Measurements from ENCODE around the gene GEMIN5. TPM values are rescaled to one million over a fixed set of nuclear protein-coding genes. Genes with fewer than 3 reads are reported as not detected.
A peak's percentile ranks its signal among the peaks of the same experiment; 100 is the strongest.
"Not testable (repeated sequence)": the region's sequence is repeated elsewhere in the genome, so short reads cannot be mapped to it uniquely, and the experiment has no call there.

GEMIN5 gene, protein sequence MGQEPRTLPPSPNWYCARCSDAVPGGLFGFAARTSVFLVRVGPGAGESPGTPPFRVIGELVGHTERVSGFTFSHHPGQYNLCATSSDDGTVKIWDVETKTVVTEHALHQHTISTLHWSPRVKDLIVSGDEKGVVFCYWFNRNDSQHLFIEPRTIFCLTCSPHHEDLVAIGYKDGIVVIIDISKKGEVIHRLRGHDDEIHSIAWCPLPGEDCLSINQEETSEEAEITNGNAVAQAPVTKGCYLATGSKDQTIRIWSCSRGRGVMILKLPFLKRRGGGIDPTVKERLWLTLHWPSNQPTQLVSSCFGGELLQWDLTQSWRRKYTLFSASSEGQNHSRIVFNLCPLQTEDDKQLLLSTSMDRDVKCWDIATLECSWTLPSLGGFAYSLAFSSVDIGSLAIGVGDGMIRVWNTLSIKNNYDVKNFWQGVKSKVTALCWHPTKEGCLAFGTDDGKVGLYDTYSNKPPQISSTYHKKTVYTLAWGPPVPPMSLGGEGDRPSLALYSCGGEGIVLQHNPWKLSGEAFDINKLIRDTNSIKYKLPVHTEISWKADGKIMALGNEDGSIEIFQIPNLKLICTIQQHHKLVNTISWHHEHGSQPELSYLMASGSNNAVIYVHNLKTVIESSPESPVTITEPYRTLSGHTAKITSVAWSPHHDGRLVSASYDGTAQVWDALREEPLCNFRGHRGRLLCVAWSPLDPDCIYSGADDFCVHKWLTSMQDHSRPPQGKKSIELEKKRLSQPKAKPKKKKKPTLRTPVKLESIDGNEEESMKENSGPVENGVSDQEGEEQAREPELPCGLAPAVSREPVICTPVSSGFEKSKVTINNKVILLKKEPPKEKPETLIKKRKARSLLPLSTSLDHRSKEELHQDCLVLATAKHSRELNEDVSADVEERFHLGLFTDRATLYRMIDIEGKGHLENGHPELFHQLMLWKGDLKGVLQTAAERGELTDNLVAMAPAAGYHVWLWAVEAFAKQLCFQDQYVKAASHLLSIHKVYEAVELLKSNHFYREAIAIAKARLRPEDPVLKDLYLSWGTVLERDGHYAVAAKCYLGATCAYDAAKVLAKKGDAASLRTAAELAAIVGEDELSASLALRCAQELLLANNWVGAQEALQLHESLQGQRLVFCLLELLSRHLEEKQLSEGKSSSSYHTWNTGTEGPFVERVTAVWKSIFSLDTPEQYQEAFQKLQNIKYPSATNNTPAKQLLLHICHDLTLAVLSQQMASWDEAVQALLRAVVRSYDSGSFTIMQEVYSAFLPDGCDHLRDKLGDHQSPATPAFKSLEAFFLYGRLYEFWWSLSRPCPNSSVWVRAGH (N-terminal part only)
- 14.8 TPM for polyA plus RNA-seq (2013, experiment 1 of 2; ENCODE audit: insufficient read length)
- 14.3 TPM for polyA plus RNA-seq (2013, experiment 2 of 2; ENCODE audit: insufficient read length)

- DNase-seq, result peak; percentile 84
These were observed at the start of gene GEMIN5 for GRCh38 chr5:154937718-154938466. GEMIN5 (minus strand) TSS chr5:154938211; CDS start chr5:154938133, 78 bp downstream.

DNA sequence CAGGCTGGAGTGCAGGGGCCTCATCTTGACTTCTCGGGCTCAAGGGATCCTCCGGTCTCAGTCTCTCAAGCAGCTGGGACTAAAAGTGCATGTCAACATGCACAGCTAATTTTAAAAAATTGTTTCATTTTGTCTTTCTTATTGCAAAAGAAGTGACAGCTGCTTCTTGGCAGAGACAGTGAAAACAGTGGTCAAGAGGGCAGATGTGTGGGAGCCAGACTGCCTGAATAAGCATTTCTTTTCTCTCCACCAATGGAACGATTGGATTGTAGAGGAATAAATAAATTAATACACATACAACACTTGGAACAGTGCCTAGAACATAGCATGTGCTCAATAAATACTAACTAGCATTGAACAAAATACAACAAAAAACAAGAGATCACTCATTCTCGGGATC, 48.1 kb upstream of the GEMIN5 start:
- no peak for DNase-seq

- DNase-seq, result no peak
These were observed 47.0 kb upstream of the GEMIN5 start for GRCh38 chr5:154984946-154985516.

DNA sequence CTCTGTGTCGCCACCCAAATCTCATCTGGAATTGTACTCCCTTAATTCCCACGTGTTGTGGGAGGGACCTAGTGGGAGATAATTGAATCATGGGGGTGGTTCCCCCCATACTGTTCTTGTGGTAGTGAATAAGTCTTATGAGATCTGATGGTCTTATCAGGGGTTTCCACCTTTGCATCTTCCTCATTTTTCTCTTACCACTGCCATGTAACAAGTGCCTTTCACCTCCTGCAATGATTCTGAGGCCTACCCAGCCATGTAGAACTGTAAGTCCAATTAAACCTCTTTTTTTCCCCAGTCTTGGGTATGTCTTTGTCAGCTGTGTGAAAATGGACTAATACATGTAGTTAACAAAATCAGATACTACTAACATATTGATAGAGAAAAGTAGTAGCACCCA, 40.3 kb upstream of the GEMIN5 start:
- DNase-seq, result not testable (repeated sequence)

- DNase-seq, result peak; percentile 17
These were observed 39.4 kb upstream of the GEMIN5 start for GRCh38 chr5:154977409-154977808.

DNA sequence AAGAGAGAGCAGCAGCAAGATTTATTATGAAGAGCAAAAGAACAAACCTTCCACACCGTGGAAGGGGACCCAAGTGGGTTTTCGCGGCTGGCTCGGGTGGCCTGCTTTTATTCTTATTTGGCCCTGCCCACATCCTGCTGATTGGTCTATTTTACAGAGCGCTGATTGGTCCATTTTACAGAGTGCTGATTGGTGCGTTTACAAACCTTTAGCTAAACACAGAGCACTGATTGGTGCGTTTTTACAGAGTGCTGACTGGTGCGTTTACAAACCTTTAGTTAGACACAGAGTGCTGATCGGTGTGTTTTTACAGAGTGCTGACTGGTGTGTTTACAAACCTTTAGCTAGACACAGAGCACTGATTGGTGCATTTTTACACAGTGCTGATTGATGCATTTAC, 38.1 kb upstream of the GEMIN5 start:
- not testable (repeated sequence) for DNase-seq

GRCh38 chr5:154972476-154973080, 34.6 kb upstream of the GEMIN5 start:
- peak; percentile 43 for DNase-seq

DNA sequence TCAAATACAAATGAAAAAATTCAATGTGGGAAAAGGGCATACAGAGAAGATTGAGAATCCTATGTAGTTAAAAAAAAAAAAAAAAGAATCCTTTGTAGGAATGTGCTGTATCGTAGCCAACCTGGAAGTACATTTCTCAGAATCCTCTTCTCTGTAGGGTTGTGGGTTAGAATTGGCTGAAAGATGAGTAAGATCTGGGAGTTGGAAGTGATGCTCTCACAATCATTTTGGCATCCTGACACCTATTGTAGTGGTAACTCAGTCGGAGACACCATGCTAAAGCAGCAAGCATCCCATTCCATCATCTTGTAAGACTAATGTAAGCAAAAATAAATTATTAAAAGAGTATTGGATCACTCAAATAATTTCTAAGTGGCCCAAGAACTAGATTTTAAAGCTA, 33.5 kb upstream of the GEMIN5 start:
- DNase-seq, result peak; percentile 68

GRCh38 chr5:154970759-154971158, 32.7 kb upstream of the GEMIN5 start:
- peak; percentile 6 for DNase-seq

DNA sequence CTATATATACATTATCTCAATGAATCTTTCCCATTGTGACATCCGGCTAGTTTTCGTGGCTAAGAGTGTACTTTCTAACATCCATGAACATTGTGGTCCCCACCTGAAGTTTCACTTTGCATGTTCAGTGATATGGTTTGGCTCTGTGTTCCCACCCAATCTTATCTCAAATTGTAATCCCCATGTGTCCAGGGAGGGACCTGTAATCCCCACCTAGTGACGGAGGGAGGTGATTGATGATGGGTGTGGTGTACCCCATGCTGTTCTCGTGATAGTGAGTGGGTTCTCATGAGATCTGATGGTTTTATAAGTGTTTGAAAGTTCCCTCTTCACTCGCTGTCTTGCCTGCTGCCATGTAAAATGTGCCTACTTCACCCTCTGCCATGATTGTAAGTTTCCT, 30.9 kb upstream of the GEMIN5 start:
- DNase-seq, result no peak

- peak; percentile 6 for DNase-seq
These were observed 29.5 kb upstream of the GEMIN5 start for GRCh38 chr5:154967421-154968024.

GRCh38 chr5:154966874-154967273, 28.9 kb upstream of the GEMIN5 start:
- no peak for DNase-seq

DNA sequence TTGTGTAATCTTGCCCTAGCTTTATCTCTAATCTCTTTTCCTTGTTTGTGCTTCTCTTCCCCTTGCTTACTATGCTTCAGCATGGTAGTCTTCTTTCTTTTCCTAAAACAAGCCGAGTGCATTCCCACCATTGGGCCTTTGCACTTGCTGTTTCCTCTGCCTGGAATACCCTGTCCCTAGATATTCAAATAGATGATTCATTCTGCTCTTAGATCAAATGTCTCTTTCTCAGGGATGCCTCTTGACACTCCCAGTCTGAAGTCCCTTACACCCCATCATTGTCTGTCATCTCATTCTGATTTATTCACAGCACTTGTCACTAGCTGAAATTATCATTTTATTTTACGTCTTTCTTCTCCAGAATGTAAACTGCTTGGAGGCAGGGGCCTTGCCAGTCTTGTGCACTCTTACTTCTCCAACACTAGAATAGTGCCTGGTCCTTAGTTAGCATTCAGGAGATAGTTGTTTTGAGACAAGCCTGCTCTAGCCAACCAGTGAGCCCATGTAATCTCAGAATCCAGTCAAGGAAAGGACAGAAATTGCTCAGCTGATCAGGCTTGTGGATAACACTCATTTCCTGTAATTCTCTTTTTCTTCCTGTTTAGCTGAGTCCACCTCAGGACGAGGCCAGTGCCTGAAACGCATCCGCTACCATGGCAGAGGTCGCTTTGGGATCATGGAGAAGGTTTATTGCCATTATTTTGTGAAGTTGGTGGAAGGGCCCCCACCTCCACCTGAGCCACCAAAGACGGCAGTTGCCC, 28.2 kb upstream of the GEMIN5 start:
- no peak for DNase-seq

- DNase-seq, result peak; percentile 30
These were observed 24.5 kb upstream of the GEMIN5 start for GRCh38 chr5:154962494-154962893.

- DNase-seq, result no peak
These were observed 18.7 kb upstream of the GEMIN5 start for GRCh38 chr5:154956712-154957111.

DNA sequence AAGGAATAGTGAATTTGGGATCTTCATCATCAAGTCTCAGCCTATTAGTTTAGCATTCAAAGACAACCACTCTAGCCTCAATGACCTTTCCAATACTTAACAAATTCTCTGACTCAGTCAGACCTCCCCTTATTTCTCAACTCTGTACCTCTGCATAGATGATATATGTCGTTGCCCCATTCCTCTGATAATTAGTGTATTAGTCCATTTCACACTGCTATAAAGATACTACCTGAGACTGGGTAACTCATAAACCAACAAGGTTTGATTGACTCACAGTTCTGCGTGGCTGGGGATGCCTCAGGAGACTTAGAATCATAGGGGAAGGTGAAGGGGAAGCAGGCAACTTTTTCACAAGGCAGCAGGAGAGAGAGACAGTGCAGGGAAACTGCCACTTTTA, 11.8 kb upstream of the GEMIN5 start:
- no peak for DNase-seq

- no peak for DNase-seq
These were observed 10.3 kb upstream of the GEMIN5 start for GRCh38 chr5:154948313-154948712.

- no peak for DNase-seq
These were observed 9.8 kb upstream of the GEMIN5 start for GRCh38 chr5:154947778-154948177.

- DNase-seq, result peak; percentile 9
These were observed 7.8 kb upstream of the GEMIN5 start for GRCh38 chr5:154945695-154946301.
